ENCODE results near the gene GCSH. TPM values are rescaled to one million over a fixed set of nuclear protein-coding genes. Genes with fewer than 3 reads are reported as not detected.

GCSH gene
- total RNA-seq: 10 to 100 TPM; 21.0 to 25.3 TPM

DNA sequence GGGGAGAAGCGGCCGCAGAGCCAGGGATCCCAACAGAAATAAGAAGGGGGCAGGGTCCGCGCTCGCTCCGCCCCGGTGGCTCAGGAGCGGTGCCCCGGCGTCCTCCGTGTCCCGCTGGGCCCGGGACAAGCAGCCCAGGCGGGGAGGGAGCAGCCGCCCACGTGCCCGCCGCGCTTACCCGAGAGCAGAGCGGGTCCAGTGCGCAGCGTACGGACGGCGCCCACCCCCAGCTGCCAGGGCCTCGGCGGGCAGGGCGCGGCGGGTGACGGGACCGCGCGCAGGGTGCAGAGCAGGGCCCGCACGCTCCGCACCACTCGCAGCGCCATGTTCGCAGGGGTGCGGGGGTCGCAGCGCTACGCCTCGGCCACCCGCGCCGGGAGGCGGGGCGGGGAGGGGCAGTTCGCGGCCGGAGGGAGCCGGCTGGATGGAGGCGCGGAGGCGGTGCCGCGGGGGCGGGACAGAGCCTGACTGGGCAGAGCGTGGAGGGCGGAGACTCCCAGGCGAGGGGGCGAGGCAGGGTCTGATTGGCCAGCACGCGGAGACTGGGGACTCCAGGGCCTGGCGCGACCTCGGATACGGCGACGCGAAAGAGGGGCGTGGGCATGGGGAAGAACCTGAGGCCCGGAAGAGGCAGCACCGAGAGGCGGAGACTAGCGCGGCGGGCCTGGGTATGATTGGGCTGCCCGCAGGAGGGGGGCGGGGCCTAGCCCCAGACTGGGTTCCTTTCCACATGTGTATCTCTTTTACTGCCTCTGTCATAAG lies at the start of gene GCSH:
Gene GCSH (minus strand): TSS at position 443 of the 762 bp plus-strand sequence. CDS start 117 bp downstream, at position 326.
- ChIA-PET CTCF (no interaction called here), POLR2A (no interaction called here)
- H3K27me3 Mint-ChIP-seq: no peaks in the 10 kb centered on the region
- peak within 1 kb of the TSS; percentile 64 for H3K27ac Mint-ChIP-seq
- TF ChIP-seq, protein P1, sequence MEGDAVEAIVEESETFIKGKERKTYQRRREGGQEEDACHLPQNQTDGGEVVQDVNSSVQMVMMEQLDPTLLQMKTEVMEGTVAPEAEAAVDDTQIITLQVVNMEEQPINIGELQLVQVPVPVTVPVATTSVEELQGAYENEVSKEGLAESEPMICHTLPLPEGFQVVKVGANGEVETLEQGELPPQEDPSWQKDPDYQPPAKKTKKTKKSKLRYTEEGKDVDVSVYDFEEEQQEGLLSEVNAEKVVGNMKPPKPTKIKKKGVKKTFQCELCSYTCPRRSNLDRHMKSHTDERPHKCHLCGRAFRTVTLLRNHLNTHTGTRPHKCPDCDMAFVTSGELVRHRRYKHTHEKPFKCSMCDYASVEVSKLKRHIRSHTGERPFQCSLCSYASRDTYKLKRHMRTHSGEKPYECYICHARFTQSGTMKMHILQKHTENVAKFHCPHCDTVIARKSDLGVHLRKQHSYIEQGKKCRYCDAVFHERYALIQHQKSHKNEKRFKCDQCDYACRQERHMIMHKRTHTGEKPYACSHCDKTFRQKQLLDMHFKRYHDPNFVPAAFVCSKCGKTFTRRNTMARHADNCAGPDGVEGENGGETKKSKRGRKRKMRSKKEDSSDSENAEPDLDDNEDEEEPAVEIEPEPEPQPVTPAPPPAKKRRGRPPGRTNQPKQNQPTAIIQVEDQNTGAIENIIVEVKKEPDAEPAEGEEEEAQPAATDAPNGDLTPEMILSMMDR (IDR thresholded peaks at IDR 0.05): no peak
- H3K9me3 Mint-ChIP-seq: peaks cover 2% of the 10 kb centered on the region
- DNase-seq: peak; percentile 99
- H3K4me3 Mint-ChIP-seq: peak within 1 kb of the TSS; percentile 75
- H3K36me3 Mint-ChIP-seq (ENCODE audit: low read depth): no peaks in the 10 kb centered on the region
- intact Hi-C loops (cut with micrococcal nuclease): loop anchor here (1.0 kb wide), 1 partner anchor 20 kb away; no protein-coding TSS in a partner anchor
- peaks cover 14% of the 10 kb centered on the region for H3K4me1 Mint-ChIP-seq (ENCODE audit: low read depth)
- ATAC-seq: peak; percentile 99

- ChIA-PET CTCF (interaction anchor here (1.0 kb wide), 1 partner anchor 108 kb away, joined by 3 read pairs; the partner anchor contains the start of gene ATMIN), POLR2A (no interaction called here)
- ATAC-seq (no peak), DNase-seq (no peak)
- Mint-ChIP-seq H3K27me3 (peaks cover 3% of the 10 kb centered on the region), H3K36me3 (ENCODE audit: low read depth) (no peaks in the 10 kb centered on the region), H3K27ac (no peak overlapping the region), H3K4me1 (ENCODE audit: low read depth) (no peaks in the 10 kb centered on the region), H3K9me3 (no peaks in the 10 kb centered on the region), H3K4me3 (no peak overlapping the region)
- TF ChIP-seq, protein P1 (IDR thresholded peaks at IDR 0.05): no peak
- intact Hi-C loops (cut with micrococcal nuclease): no loop called here
Observed at GRCh38 chr16:81143921-81144471, 47.8 kb upstream of the GCSH start.

DNA sequence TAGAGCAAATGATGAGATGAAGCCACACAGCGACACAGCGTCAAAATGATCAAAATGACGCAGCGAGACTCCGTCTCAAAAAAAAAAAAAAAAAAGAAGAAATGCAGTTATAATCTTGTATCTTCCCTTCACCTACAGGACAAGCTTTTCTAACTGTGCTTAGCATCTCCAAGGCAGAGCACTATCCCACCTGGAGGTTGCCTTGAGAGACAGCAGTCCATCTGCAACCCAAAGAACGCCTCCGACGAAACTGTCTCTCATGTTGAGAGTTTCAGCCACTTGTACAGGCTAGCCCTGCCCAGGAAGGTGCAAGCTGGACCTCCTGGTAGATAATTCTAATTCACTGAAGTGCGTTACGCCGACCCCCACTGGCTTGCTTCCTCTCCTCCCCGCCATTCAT lies 46.7 kb upstream of the GCSH start:
- TF ChIP-seq, protein P1 (IDR thresholded peaks at IDR 0.05): no peak
- ChIA-PET POLR2A (no interaction called here), CTCF (interaction anchor here (1.1 kb wide), 1 partner anchor 10 kb away, joined by 3 read pairs; no protein-coding TSS in a partner anchor)
- ATAC-seq (no peak), DNase-seq (no peak)
- H3K4me1 Mint-ChIP-seq (ENCODE audit: low read depth): no peaks in the 10 kb centered on the region
- H3K36me3 Mint-ChIP-seq (ENCODE audit: low read depth): no peaks in the 10 kb centered on the region
- H3K27ac Mint-ChIP-seq: no peak overlapping the region
- H3K27me3 Mint-ChIP-seq: peaks cover 3% of the 10 kb centered on the region
- intact Hi-C loops (cut with micrococcal nuclease): no loop called here
- no peak overlapping the region for H3K4me3 Mint-ChIP-seq
- H3K9me3 Mint-ChIP-seq: no peaks in the 10 kb centered on the region

DNA sequence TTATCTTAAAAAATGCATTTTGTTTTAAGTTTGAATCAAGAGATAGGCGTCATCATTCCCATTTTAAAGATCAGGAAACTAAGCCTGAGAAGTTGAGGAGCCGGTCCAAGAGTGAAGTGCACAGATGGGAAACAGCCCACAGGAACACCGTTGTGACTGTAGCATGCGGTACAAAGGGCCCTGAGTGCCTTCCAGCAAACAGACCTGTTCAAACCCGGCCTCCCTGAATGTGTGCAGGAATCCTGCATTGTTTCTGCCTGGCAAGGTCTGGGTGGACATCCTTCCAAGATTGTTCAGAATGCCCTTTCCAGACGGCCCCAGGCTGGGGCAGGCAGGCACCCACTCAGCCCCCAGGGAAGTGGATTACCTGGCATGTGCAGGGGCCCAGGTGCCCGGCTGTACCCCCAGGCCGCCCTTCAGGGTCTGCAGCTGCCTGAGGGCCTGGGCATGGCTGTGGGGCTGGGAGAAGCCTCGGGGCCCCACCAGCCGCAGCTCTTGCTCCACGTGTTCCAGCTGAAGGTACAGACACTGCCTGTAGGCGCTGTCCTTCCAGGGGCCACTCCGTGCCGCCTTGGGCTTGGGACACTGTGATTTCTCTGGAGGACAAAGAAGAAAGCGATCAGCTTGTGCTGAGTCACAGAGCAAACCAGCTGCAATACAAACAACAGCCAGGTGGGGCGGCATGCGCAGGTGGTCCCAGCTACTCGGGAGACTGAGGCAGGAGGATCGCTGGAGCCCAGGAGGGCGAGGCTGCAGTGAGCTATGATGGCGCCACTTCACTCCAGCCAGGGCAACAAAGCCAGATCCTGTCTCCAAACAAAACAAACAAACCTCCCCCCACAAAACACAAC lies 45.0 kb upstream of the GCSH start:
- POLR2A ChIA-PET: no interaction called here
- H3K9me3 Mint-ChIP-seq: no peaks in the 10 kb centered on the region

More for the DNA sequence above, 45.0 kb upstream of the GCSH start:
- Mint-ChIP-seq H3K4me1 (ENCODE audit: low read depth) (no peaks in the 10 kb centered on the region), H3K4me3 (no peak overlapping the region), H3K27me3 (no peaks in the 10 kb centered on the region), H3K27ac (no peak overlapping the region), H3K36me3 (ENCODE audit: low read depth) (no peaks in the 10 kb centered on the region)
- TF ChIP-seq, protein P1 (IDR thresholded peaks at IDR 0.05): peak; percentile 40
- intact Hi-C loops (cut with micrococcal nuclease): no loop called here
- ATAC-seq: peak; percentile 45
- CTCF ChIA-PET: interaction anchor here (0.9 to 1.6 kb wide), 3 partner anchors 10 to 116 kb away, joined by 3 to 5 read pairs (median 3); no protein-coding TSS in a partner anchor
- DNase-seq: peak; percentile 35
